Dendritic cell treated with granulocyte-macrophage colony-stimulating factor and Interleukin-4, amounts not matched to agents 40 ng/mL and 50 ng/mL, for 4 days (primary cell): Measurements from ENCODE around the gene BCAS3.
"Not testable (repeated sequence)": the region's sequence is repeated elsewhere in the genome, so short reads cannot be mapped to it uniquely, and the experiment has no call there.

Experiments used
- H3K27ac Mint-ChIP-seq: one replicate; pipeline ENCODE4 v1.8.0; 2022; ENCODE audit warnings: mild to moderate bottlenecking, mixed read lengths
- H3K27me3 Mint-ChIP-seq: one replicate; pipeline ENCODE4 v1.8.0; 2022; ENCODE audit warnings: mild to moderate bottlenecking, mixed read lengths
- H3K36me3 Mint-ChIP-seq: one replicate; pipeline ENCODE4 v1.8.0; 2022; ENCODE audit warnings: low read depth, mixed read lengths
- H3K4me1 Mint-ChIP-seq: one replicate; pipeline ENCODE4 v1.8.0; 2022; ENCODE audit warnings: low read depth, mixed read lengths
- H3K4me3 Mint-ChIP-seq: one replicate; pipeline ENCODE4 v1.8.0; 2022; ENCODE audit warnings: mild to moderate bottlenecking, moderate library complexity, mixed read lengths
- H3K9me3 Mint-ChIP-seq: one replicate; pipeline ENCODE4 v1.8.0; 2022; ENCODE audit warnings: mixed read lengths
- intact Hi-C: fragments of 100-400 bp; cut with micrococcal nuclease; formaldehyde crosslinking; loops from one replicate; pipeline ENCODE4 v1.15.0; 2022

BCAS3 gene

GRCh38 chr17:60743282-60743681 is 65.6 kb downstream of the BCAS3 start:
- no peak overlapping the region for H3K4me3 Mint-ChIP-seq
- H3K27me3 Mint-ChIP-seq, result no peaks in the 10 kb centered on the region
- no peaks in the 10 kb centered on the region for H3K9me3 Mint-ChIP-seq
- peaks cover 10% of the 10 kb centered on the region for H3K36me3 Mint-ChIP-seq
- intact Hi-C loops, result no loop called here
- H3K4me1 Mint-ChIP-seq, result no peaks in the 10 kb centered on the region
- H3K27ac Mint-ChIP-seq, result no peak overlapping the region

- Mint-ChIP-seq H3K4me1 (no peaks in the 10 kb centered on the region), H3K4me3 (no peak overlapping the region), H3K27ac (no peak overlapping the region), H3K36me3 (peaks cover 13% of the 10 kb centered on the region), H3K9me3 (no peaks in the 10 kb centered on the region), H3K27me3 (no peaks in the 10 kb centered on the region)
- intact Hi-C loops, result no loop called here
These were observed 66.1 kb downstream of the BCAS3 start for GRCh38 chr17:60743799-60744198.

GRCh38 chr17:60744355-60744966 is 66.8 kb downstream of the BCAS3 start:
- peaks cover 19% of the 10 kb centered on the region for H3K36me3 Mint-ChIP-seq
- H3K9me3 Mint-ChIP-seq, result peaks cover 4% of the 10 kb centered on the region
- H3K27ac Mint-ChIP-seq, result no peak overlapping the region
- no peaks in the 10 kb centered on the region for H3K27me3 Mint-ChIP-seq
- intact Hi-C loops, result no loop called here
- no peaks in the 10 kb centered on the region for H3K4me1 Mint-ChIP-seq
- no peak overlapping the region for H3K4me3 Mint-ChIP-seq

- Mint-ChIP-seq H3K4me3 (no peak overlapping the region), H3K36me3 (peaks cover 23% of the 10 kb centered on the region), H3K9me3 (peaks cover 14% of the 10 kb centered on the region), H3K27ac (no peak overlapping the region), H3K27me3 (no peaks in the 10 kb centered on the region), H3K4me1 (peaks cover 3% of the 10 kb centered on the region)
- intact Hi-C loops, result no loop called here
These were observed 67.9 kb downstream of the BCAS3 start for GRCh38 chr17:60745544-60745943.

- Mint-ChIP-seq H3K4me3 (no peak overlapping the region), H3K9me3 (peaks cover 18% of the 10 kb centered on the region), H3K27ac (no peak overlapping the region), H3K36me3 (peaks cover 23% of the 10 kb centered on the region), H3K4me1 (peaks cover 7% of the 10 kb centered on the region), H3K27me3 (no peaks in the 10 kb centered on the region)
- intact Hi-C loops, result no loop called here
These were observed 69.6 kb downstream of the BCAS3 start for GRCh38 chr17:60747069-60747808.

- intact Hi-C loops, result no loop called here
- H3K27ac Mint-ChIP-seq, result no peak overlapping the region
These were observed 70.6 kb downstream of the BCAS3 start for GRCh38 chr17:60748204-60748603.

GRCh38 chr17:60749050-60749449 is 71.4 kb downstream of the BCAS3 start:
- H3K36me3 Mint-ChIP-seq, result peaks cover 24% of the 10 kb centered on the region
- H3K4me1 Mint-ChIP-seq, result peaks cover 7% of the 10 kb centered on the region
- intact Hi-C loops, result no loop called here
- no peak overlapping the region for H3K27ac Mint-ChIP-seq
- no peaks in the 10 kb centered on the region for H3K27me3 Mint-ChIP-seq
- no peak overlapping the region for H3K4me3 Mint-ChIP-seq
- H3K9me3 Mint-ChIP-seq, result peaks cover 18% of the 10 kb centered on the region

More at GRCh38 chr17:60748204-60748603, 70.6 kb downstream of the BCAS3 start:
- Mint-ChIP-seq H3K4me1 (peaks cover 7% of the 10 kb centered on the region), H3K9me3 (peaks cover 18% of the 10 kb centered on the region), H3K27me3 (no peaks in the 10 kb centered on the region), H3K36me3 (peaks cover 23% of the 10 kb centered on the region), H3K4me3 (no peak overlapping the region)

GRCh38 chr17:60749708-60750107 is 72.1 kb downstream of the BCAS3 start:
- H3K27ac Mint-ChIP-seq, result no peak overlapping the region
- peaks cover 18% of the 10 kb centered on the region for H3K9me3 Mint-ChIP-seq
- H3K27me3 Mint-ChIP-seq, result no peaks in the 10 kb centered on the region
- H3K4me1 Mint-ChIP-seq, result peaks cover 7% of the 10 kb centered on the region
- no peak overlapping the region for H3K4me3 Mint-ChIP-seq
- intact Hi-C loops, result no loop called here
- H3K36me3 Mint-ChIP-seq, result peaks cover 27% of the 10 kb centered on the region

GRCh38 chr17:60750640-60751039 is 73.0 kb downstream of the BCAS3 start:
- H3K27me3 Mint-ChIP-seq, result no peaks in the 10 kb centered on the region
- no peak overlapping the region for H3K27ac Mint-ChIP-seq
- intact Hi-C loops, result no loop called here
- H3K4me1 Mint-ChIP-seq, result peaks cover 7% of the 10 kb centered on the region
- peaks cover 18% of the 10 kb centered on the region for H3K9me3 Mint-ChIP-seq
- no peak overlapping the region for H3K4me3 Mint-ChIP-seq
- peaks cover 27% of the 10 kb centered on the region for H3K36me3 Mint-ChIP-seq

- Mint-ChIP-seq H3K36me3 (peaks cover 27% of the 10 kb centered on the region), H3K9me3 (peaks cover 18% of the 10 kb centered on the region), H3K4me1 (peaks cover 7% of the 10 kb centered on the region), H3K27ac (no peak overlapping the region), H3K4me3 (no peak overlapping the region), H3K27me3 (no peaks in the 10 kb centered on the region)
- intact Hi-C loops, result no loop called here
These were observed 74.2 kb downstream of the BCAS3 start for GRCh38 chr17:60751884-60752283.

- Mint-ChIP-seq H3K36me3 (peaks cover 20% of the 10 kb centered on the region), H3K4me3 (no peak overlapping the region), H3K9me3 (peaks cover 18% of the 10 kb centered on the region), H3K27ac (no peak overlapping the region), H3K27me3 (no peaks in the 10 kb centered on the region), H3K4me1 (peaks cover 7% of the 10 kb centered on the region)
- intact Hi-C loops, result no loop called here
These were observed 75.4 kb downstream of the BCAS3 start for GRCh38 chr17:60752873-60753577.

GRCh38 chr17:60754057-60754604 is 76.5 kb downstream of the BCAS3 start:
- Mint-ChIP-seq H3K9me3 (peaks cover 17% of the 10 kb centered on the region), H3K27me3 (no peaks in the 10 kb centered on the region), H3K4me3 (no peak overlapping the region), H3K36me3 (peaks cover 12% of the 10 kb centered on the region), H3K27ac (no peak overlapping the region), H3K4me1 (peaks cover 7% of the 10 kb centered on the region)
- intact Hi-C loops, result no loop called here

- H3K4me3 Mint-ChIP-seq, H3K27me3 Mint-ChIP-seq, H3K27ac Mint-ChIP-seq, intact Hi-C loops, H3K4me1 Mint-ChIP-seq: not testable (repeated sequence)
- peaks cover 13% of the 10 kb centered on the region for H3K9me3 Mint-ChIP-seq
- H3K36me3 Mint-ChIP-seq, result peaks cover 21% of the 10 kb centered on the region
These were observed 79.1 kb downstream of the BCAS3 start for GRCh38 chr17:60756798-60757197.

- Mint-ChIP-seq H3K4me3 (no peak overlapping the region), H3K27ac (no peak overlapping the region)
- intact Hi-C loops, result no loop called here
These were observed 79.8 kb downstream of the BCAS3 start for GRCh38 chr17:60757437-60757836.

More at GRCh38 chr17:60757437-60757836, 79.8 kb downstream of the BCAS3 start:
- Mint-ChIP-seq H3K36me3 (peaks cover 22% of the 10 kb centered on the region), H3K9me3 (peaks cover 13% of the 10 kb centered on the region), H3K27me3 (no peaks in the 10 kb centered on the region), H3K4me1 (no peaks in the 10 kb centered on the region)
